ENCODE results near the gene HOXD10.

- TF ChIP-seq EZH2 (IDR thresholded peaks at IDR 0.05; ENCODE audit: insufficient read depth, poor library complexity, severe bottlenecking) (no peak), EZH2phosphoT487 (IDR thresholded peaks at IDR 0.05; ENCODE audit: insufficient read depth, low read depth) (no peak)
Observed at GRCh38 chr2:176091329-176092258, 25.0 kb upstream of the HOXD10 start.

Measured in GM23248 (cell line).